Measurements from ENCODE around the gene CD40LG. TPM values are rescaled to one million over a fixed set of nuclear protein-coding genes. Genes with fewer than 3 reads are reported as not detected.

CD40LG gene
- total and polyA plus RNA-seq, 2 experiments from 2014 or later: not detected

GRCh38 chrX:136607236-136607635 is 40.7 kb upstream of the CD40LG start:
- Histone ChIP-seq H3K27ac (no peak overlapping the region), H3K4me2 (no peak overlapping the region), H3K9me2 (replicated peaks; ENCODE audit: insufficient read depth) (no peaks in the 10 kb centered on the region), H3K4me3 (no peak overlapping the region), H3K9me3 (ENCODE audit: low read depth) (no peaks in the 10 kb centered on the region), H3K79me2 (no peaks in the 10 kb centered on the region), H4K20me1 (ENCODE audit: insufficient read depth, poor library complexity, severe bottlenecking) (no peaks in the 10 kb centered on the region), H3K27me3 (no peaks in the 10 kb centered on the region), H3K36me3 (replicated peaks; ENCODE audit: insufficient read depth, low read depth) (no peaks in the 10 kb centered on the region), H2AFZ (no peak overlapping the region), H3K4me1 (ENCODE audit: insufficient read depth) (no peaks in the 10 kb centered on the region)
- 61% methylated on average over 3 of the region's 3 CpGs for WGBS (ENCODE audit: low lambda C conversion rate, missing lambda C conversion rate)
- DNase-seq (ENCODE audit: low spot score): no peak
- TF ChIP-seq EZH2 (IDR thresholded peaks at IDR 0.05; ENCODE audit: borderline replicate concordance): no peak
- no peak for TF ChIP-seq EZH2phosphoT487 (IDR thresholded peaks at IDR 0.05; ENCODE audit: low read depth, severe bottlenecking, unreplicated experiment)
- no peak for TF ChIP-seq CTCF (IDR thresholded peaks at IDR 0.05; ENCODE audit: poor library complexity)

- TF ChIP-seq EZH2phosphoT487 (IDR thresholded peaks at IDR 0.05; ENCODE audit: low read depth, severe bottlenecking, unreplicated experiment) (no peak), EZH2 (IDR thresholded peaks at IDR 0.05; ENCODE audit: borderline replicate concordance) (no peak), CTCF (IDR thresholded peaks at IDR 0.05; ENCODE audit: poor library complexity) (peak; percentile 25)
- no peaks in the 10 kb centered on the region for H4K20me1 ChIP-seq (ENCODE audit: insufficient read depth, poor library complexity, severe bottlenecking)
- no peak overlapping the region for H3K4me2 ChIP-seq
- no peaks in the 10 kb centered on the region for H3K36me3 ChIP-seq (replicated peaks; ENCODE audit: insufficient read depth, low read depth)
- no peaks in the 10 kb centered on the region for H3K9me3 ChIP-seq (ENCODE audit: low read depth)
- H3K4me3 ChIP-seq: no peak overlapping the region
- no peaks in the 10 kb centered on the region for H3K79me2 ChIP-seq
- no peaks in the 10 kb centered on the region for H3K4me1 ChIP-seq (ENCODE audit: insufficient read depth)
- H3K27ac ChIP-seq: no peak overlapping the region
- H2AFZ ChIP-seq: no peak overlapping the region
- DNase-seq (ENCODE audit: low spot score): no peak
- 71% methylated on average over 10 of the region's 10 CpGs for WGBS (ENCODE audit: low lambda C conversion rate, missing lambda C conversion rate)
- no peaks in the 10 kb centered on the region for H3K27me3 ChIP-seq
- H3K9me2 ChIP-seq (replicated peaks; ENCODE audit: insufficient read depth): no peaks in the 10 kb centered on the region
Observed at GRCh38 chrX:136608295-136608933, 39.5 kb upstream of the CD40LG start.

- no peaks in the 10 kb centered on the region for H3K27me3 ChIP-seq
- H3K27ac ChIP-seq: no peak overlapping the region
- no peaks in the 10 kb centered on the region for H3K4me1 ChIP-seq (ENCODE audit: insufficient read depth)
- H3K36me3 ChIP-seq (replicated peaks; ENCODE audit: insufficient read depth, low read depth): no peaks in the 10 kb centered on the region
- H2AFZ ChIP-seq: no peak overlapping the region
- no peaks in the 10 kb centered on the region for H3K9me3 ChIP-seq (ENCODE audit: low read depth)
- no peak for DNase-seq (ENCODE audit: low spot score)
- H3K79me2 ChIP-seq: no peaks in the 10 kb centered on the region
- H3K4me2 ChIP-seq: no peak overlapping the region
- WGBS (ENCODE audit: low lambda C conversion rate, missing lambda C conversion rate): 79% methylated on average over 6 of the region's 6 CpGs
- TF ChIP-seq CTCF (IDR thresholded peaks at IDR 0.05; ENCODE audit: poor library complexity) (no peak), EZH2 (IDR thresholded peaks at IDR 0.05; ENCODE audit: borderline replicate concordance) (no peak), EZH2phosphoT487 (IDR thresholded peaks at IDR 0.05; ENCODE audit: low read depth, severe bottlenecking, unreplicated experiment) (no peak)
- H4K20me1 ChIP-seq (ENCODE audit: insufficient read depth, poor library complexity, severe bottlenecking): no peaks in the 10 kb centered on the region
- no peaks in the 10 kb centered on the region for H3K9me2 ChIP-seq (replicated peaks; ENCODE audit: insufficient read depth)
- H3K4me3 ChIP-seq: no peak overlapping the region
Observed at GRCh38 chrX:136616987-136617685, 30.8 kb upstream of the CD40LG start.
